Muscle of arm (tissue), 12 donors: ENCODE results near the gene GLDC. TPM values are rescaled to one million over a fixed set of nuclear protein-coding genes. Genes with fewer than 3 reads are reported as not detected.
"Not testable (repeated sequence)": the region's sequence is repeated elsewhere in the genome, so short reads cannot be mapped to it uniquely, and the experiment has no call there.

Experiments used
- DNase-seq: peaks from one replicate; pipeline ENCODE4 v3.0.0-alpha.2; 2013
- polyA plus RNA-seq, 12 donors: library from polyadenylated mRNA; unstranded; fragments of 120-200 nt; gene quantifications; one replicate each; pipeline ENCODE4 v1.2.1, GENCODE V29; 2013; ENCODE audit not compliant: insufficient read length in 12 of 12

GLDC gene
- polyA plus RNA-seq, 12 donors = 0.39 to 1.3 (median 0.69) TPM; not detected in 2

DNA sequence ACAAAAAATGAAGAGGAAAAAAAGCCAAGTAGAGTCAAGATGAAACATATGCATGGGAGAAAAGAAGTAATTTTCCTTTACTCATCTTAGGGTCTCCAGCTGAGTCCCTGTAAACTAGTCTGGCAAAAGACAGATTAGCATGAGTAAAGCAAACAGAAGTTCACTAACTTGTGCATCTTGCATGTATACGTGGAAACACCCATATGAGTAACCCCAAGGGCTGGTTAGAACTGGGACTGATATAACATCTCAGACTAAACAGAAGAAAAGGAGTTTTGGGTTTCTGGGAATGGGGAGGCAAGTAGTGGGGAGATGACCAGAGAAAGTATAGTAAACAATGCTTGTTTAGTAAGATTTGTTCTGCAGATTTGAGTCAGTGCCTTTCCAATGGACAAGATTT is 20.1 kb upstream of the GLDC start:
- no peak for DNase-seq

DNA sequence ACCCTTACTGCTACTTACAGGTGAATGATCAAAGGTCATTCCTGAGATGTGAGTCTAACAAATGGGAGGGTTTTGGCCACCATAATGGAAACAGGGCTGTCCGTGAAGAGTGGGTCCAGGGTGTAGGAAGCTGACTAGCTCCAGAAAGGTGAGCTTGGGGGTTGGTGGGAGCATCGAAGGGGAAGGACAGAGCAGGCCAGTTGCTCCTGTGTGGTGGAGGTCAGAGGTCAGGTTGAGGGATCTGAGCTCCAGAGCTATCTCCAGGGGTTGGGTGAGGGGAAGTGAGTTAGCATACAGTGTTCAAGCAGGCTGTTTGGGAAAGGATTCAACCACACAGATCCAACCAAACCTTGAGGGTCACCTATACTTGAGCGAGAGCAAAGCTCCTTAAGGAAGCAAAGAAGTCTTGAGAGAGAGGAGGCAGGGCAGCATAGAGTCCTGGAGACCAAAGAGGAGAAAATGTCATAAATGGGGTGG is 18.7 kb upstream of the GLDC start:
- no peak for DNase-seq

DNA sequence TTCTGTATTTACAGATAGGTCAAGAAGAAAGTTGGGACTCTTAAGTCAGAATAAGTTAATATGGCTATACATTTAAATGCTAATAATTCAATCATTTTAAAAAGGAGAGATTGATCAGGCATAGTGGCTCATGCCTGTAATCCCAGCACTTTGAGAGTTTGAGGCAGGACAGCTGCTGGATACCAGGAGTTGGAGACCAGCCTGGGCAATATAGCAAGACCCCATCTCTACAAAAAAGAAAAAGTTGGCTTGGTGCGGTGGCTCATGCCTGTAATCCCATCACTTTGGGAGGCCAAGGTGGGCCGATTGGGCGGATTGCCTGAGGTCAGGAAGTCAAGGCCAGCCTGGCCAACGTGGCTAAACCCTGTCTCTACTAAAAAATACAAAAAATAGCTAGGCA is 15.0 kb upstream of the GLDC start:
- no peak for DNase-seq

DNA sequence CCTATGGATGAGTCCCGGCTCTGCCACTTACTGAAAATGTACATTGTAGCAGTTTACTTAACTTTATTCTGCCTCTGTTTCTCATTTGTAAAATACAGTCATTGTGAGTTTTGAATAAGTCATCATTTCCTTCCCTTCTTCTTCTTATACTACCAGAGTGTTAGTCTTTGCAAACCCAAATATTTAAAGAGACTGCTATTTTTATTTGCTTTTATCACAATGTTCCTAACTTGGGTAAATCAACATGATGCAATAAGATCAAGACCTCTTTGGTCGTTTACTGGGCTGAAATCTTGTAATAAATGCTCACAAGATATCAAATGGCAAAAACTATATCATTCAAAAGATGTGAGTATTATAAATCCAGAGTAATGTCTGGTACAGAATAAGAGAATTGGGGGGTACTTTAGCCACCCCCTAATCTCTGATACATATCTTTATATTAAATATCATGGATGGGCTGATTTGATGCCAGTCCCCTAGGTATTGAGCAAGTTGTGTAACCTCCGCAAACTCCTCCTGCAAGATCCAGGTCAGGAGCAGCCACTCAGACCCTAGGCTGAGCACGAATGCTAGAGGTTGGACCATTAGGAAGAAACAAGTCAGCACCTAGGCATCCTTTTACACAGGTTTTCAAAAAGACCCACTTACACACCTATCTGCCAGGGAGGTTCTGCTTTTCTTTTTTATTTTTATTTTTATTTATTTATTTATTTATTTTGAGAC is 13.3 kb upstream of the GLDC start:
- DNase-seq = no peak

DNA sequence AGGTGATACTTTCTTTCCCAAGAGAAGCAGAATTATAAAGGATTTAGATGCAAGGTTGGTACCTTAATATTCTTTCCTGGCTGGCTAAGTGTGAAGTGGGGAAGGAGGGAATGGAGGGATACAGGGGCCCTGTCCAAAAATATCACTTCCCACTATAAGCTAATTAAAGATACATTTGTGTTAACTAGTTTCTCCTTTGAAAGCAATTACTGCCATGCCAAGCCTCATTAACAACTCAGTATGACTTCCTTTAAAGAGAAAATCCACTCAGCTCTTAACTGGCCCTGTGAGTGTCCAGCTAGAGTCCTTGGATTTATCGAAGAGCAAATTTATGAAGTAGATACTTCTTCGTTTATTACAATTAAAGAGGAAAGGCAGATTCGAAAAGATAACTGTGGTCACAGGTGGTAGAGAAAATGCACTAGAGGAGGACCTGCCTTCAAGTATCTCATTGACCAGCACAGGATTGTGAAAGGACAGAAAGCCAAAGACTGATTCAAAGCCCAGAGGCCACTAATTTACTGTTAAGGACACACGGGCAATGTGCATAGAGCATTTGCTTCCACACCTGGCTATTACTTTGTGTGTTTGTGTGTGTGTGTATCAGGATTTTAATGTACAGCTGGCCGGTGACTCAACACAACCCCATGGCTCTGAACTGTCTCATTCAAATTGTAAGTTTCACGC is 11.2 kb upstream of the GLDC start:
- DNase-seq = no peak

DNA sequence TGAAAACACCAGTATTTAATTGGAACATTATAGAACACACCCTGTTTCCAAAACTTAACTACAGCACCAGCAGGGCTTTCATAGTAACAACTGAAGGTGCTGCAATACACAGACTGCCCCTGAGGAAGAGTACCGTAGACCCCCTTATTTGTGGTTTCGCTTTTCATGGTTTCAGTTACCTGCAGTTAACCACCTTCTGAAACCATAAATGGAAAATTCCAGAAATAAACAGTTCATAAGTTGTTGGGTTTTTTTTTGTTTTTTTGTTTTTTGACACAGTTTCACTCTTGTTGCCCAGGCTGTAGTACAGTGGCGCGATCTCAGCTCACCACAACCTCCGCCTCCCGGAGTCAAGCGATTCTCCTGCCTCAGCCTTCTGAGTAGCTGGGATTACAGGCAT is 9.5 kb upstream of the GLDC start:
- DNase-seq = no peak

DNA sequence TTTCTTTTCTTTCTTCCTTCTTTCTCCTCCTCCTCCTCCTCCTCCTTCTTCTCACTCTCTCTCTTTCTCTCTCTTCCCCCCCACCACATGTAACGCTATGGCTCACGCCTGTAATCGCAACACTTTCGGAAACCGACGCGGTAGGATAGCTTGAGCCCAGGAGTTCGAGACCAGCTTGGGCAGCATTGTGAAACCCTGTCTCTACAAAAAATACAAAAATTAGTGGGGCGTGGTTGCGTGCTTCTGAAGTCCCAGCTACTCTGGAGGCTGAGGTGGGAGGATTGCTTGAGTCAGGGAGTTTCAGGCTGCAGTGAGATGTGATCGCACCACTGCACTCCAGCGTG is 736 bp upstream of the GLDC start:
- DNase-seq = no peak

DNA sequence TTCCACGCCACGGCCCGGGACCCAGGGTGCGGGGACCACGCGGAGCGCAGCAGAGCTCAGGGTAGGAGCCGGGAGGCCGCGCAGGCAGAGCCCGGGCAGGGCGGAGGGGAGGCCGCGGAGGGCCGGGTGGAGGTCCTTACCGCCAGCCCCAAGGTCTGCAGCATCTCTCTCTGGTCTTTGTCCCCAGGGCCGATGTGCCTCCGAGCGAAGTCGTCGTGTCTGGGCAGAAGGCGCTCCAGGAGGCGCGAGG is 499 bp downstream of the GLDC start:
- DNase-seq = not testable (repeated sequence)

DNA sequence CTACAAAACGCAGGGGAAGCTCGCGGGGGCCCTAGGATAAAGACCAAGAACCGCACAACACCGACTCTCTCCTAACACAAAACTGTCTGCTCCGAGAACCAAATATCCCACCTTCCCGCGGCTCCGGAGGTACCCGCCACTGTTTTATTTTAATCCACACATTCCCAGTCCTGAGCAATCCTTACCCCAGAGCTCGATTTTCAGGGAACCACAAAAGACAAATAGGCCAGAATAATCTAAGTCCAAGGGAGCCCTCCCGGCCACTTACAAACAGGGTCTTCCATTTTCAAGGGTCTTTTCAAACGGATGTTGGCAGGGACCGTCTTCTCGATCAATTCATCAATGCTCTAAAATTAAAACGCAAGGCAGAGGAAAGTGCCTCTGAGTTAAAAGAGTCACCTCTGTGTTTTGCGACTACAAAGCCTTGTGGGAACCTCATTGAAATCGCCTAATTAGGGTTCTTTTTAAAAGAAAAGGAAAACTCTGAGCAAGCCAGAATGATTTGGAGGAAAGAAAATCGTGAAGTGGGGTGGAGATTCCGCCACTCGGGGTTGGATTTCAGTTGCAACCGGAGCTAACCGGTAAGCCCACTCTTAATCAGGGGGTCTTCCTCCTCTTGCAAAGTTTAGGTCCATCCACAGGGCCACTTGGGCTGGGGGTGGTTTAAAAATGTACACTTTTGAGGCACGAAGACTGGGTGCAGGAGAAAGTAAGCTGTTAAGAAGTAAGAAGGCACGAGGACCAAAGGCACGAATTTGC is 1.0 kb downstream of the GLDC start:
- DNase-seq = no peak

DNA sequence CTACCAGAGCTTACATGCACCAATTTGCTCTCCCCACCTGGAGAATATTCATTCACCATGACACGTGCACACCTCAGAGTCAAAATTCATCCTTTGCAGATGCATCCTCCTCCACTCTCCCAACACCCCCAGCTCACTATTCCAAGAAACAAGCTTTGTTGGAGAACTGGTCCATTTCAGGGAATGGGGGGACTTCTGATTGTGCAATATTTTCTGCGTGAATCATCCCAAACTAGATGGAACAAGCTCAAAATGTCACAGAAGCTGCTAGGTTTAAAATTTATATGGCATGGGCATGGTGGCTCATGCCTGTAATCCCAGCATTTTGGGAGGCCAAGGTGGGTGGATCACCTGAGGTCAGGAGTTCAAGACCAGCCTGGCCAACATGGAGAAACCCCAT is 3.6 kb downstream of the GLDC start:
- DNase-seq = no peak

DNA sequence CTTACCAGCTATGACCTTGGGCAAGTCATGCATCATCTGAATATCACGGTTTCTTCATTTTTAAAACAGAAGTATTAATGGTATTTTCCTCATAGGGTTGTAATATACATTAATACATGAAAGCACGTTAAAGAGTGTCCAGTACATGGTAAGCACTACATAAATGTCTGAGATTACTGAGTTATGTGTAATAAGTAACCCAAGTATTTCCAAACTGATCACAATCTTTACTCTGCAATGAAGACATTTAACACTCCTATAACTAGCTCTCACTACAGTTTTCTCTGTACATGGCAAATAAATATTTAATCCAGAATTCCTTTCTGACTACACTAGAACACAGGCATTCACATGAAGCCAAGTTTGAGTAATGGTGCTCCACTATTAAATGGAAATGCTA is 4.0 kb downstream of the GLDC start:
- DNase-seq = no peak

DNA sequence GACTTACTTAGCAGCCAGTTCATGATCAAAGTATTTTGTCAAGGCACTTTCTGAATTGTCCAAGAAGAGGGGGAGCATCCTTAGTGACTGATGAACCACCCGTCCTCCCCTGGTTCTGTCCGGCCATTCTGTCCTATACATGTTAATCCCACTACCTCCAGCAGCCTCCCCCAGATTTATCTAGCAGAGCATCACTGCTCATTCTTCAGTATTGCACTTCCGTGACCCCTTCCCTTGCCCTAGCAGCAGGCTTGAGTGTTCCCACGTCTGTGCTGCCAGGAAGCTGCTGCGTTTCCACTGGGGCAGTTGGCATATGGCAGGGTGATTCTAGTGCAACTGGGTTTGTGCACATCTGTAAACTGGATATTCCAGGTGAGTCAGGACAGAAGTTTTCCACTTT is 4.5 kb downstream of the GLDC start:
- DNase-seq = no peak

DNA sequence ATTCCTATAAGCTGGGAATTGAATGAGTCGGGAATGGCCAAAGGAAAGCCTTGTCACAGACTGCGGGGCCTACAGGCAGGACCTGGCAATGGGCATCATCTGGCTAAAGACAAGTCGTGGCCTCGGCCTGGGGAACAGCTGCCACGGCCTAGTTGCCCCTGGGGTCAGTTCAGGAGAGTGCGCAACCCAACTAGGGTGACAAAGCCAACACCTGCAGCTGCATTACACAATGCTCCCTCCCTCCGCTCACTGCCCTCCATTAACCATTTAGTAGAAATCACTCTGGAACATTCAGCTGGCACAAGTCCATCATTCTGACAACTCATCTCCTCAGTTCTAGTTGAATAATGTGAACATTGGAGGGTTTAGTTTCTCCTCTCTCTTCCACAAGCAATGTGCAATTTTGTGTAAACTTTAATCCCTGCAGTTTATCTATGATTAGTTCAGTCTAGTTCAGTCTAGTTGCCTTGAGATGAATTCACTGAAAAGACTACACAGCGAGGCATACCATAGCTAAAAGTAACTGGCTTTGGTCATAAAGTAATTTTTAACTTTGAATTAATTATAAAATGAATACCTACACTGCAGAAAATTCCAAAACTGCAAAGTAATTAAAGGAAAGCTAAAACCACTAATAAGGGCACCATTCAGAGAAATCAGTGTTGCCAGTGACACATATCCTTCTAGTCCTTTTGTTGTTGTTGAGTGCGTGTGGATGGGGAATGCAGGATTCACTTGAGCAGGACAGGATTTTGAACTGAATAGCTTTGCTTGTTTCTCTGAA is 5.1 kb downstream of the GLDC start:
- no peak for DNase-seq

DNA sequence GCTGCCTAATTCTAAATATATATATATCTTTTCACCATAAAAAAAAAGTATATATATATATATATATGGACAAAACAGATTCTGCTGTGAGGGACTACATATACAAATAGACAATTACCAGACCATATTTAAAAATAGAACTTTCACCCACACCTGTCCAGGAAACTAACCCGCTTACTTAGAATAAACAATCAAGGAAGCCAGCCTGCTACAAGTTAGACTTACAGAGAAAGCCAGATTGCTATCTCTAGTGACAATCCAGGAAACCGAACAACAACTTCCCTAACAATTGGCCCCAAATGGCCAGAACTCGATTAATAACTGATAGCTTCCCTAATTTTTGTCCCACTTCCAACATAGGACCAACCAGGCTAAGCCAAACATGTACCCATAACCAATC is 5.9 kb downstream of the GLDC start:
- no peak for DNase-seq

DNA sequence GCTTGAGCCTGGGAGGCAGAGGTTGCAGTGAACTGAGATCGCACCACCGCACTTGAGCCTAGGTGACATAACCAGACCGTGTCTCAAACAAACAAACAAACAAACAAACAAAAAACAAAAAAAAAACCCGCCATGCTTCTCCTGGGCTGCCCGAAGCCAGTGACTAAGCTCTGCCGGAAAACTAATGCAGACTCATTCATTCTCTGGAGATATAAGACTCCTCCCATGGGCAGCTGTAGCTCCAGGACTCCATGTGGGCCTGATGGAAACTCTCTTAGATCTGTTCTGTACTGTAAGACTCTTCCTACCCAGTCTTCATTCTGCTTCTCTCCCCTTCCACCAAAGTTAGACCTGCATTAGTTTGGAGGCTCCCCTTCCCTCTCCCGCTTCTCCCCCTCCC is 11.1 kb downstream of the GLDC start:
- no peak for DNase-seq

DNA sequence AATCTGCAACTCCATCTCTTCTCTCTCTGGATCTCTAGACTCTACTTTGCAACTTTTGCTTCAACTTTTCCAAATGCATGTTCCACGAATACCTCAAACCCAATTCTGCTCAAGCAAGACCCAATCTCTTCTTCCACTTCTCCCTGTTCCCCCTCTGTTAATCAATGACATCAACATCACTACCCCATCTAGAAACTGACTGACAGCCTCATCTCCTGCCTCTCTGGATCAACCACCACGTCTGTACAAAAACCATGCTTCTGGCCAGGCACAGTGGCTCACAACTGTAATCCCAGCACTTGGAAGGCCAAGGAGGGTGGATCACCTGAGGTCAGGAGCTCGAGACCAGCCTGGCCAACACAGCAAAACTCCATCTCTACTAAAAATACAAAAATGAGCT is 12.2 kb downstream of the GLDC start:
- DNase-seq = no peak

DNA sequence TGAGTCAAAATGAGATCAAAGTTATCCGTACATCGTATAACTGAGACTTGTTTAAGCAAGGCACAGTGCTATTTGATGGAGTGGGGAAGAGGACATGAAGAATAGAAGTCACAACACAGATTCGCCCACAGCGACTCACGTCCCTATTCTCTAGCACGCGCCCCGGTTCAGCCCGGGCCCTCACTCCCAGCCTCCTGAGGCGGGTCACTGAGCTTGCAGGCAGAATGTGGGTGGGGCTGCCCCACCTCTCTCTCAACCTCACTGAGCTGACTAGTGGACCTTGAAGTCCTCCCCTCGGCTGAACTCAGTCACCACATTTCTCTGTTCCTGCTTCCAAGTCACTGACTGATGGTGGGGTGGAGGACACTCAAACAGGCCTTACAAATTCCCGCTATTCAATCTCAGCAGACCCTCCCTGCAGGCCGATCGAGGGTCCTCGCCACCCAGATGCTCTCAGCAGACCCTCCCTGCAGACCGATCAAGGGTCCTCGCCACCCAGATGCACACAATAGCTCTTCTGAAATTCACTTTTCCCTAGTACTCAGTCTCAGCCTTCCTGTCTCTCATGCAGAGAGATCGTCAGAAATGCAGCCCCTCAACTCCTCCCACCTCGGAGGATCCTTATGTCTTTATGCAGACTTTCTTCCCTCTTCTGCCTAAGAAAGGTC is 12.9 kb downstream of the GLDC start:
- no peak for DNase-seq

DNA sequence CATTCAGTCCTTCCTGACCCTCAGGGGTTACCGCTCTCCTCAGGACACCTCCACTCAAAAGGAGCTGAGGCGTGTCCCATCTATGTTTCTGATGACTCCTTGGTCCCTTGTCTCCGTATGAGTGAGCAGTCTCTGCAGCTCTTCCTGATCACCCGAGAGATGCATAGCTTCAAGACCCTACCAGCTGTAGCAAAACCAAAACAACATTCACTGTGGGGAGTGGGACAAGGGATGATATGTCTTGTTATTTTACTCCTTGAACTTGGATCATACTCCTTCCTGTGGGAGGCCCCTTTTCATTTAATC is 14.4 kb downstream of the GLDC start:
- no peak for DNase-seq

DNA sequence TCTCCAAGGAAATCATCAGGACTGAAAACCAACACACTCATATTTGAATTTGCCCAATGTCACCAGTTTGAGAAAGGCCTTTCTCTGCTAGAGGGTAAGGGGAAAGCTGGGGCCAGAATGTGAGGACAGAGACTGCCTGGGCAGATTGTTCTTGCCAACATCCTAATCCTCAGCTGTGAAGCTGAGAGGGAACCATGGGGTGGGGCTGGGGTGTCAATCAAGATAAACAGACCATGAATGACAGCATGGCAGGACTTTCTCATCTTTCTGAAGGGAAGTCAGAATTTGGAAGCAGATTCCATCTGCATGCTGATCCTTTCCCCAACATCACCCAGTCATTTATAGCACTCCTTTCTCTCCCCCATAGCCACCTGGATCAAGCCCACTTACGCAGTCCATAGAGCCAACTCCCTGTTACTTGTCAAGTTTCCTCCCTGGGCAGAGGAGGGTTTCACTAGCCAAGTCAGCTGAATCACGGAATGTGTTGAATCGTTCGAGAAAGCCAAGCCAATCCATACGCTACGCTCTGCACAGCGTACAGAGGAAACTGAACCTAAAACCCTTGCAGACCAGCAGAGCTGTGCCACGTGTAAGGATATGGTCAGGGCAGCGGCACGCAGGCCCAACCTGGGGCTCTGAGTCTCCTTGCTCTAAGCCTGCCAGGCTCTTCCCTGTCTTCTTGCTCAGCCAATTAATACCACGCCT is 14.9 kb downstream of the GLDC start:
- DNase-seq = no peak

DNA sequence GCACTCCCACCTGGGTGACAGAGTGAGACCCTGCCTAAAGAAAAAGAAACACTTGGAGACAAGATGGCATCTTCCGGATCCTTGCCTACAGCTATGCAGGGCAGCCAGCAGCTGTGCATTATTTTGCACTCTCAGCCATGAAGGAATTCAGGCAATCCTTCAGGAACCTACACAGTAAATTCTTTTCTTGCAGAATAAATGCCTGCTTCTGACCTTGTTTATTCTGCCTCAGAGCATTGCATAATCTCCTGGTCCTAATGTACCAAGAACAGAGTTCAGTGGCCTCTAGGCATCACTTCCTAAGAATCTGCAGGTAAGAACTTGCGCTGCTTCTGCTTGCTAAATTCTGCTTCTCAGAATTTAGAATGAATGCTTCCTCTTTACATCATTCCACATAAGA is 16.8 kb downstream of the GLDC start:
- no peak for DNase-seq

DNA sequence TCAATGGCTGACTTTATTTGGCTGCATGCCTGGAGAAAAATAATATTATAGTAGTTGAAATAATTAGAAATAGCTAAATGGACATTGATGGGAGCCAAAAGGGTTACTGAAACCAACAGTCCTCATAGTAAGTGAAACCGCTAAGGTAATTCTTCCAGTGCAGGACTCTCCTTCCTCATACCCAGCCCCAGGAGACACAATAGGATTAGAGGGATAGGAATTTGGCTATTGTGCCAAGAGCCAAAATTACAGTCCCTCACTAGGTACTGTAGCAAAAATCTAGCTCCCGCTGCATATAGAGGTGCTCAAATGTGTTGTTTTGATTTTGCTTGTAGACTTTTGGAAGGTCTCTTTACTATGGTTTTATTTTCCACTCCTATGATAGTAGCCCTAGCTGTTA is 20.2 kb downstream of the GLDC start:
- no peak for DNase-seq

DNA sequence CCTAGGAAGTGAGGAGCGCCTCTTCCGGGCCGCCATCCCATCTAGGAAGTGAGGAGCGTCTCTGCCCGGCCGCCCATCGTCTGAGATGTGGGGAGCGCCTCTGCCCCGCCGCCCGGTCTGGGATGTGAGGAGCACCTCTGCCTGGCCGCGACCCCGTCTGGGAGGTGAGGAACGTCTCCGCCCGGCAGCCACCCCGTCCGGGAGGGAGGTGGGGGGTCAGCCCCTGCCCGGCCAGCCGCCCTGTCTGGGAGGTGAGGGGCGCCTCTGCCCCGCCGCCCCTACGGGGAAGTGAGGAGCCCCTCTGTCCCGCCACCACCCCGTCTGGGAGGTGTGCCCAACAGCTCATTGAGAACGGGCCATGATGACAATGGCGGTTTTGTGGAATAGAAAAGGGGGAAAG is 22.7 kb downstream of the GLDC start:
- not testable (repeated sequence) for DNase-seq
